HS-27A (cell line): ENCODE data around the gene GPR107.
A peak's percentile ranks its signal among the peaks of the same experiment; 100 is the strongest.

ENCODE experiments used
- DNase-seq: peaks from one replicate; pipeline ENCODE4 v3.0.0-alpha.2; 2012; ENCODE audit warnings: low read depth, missing footprints

The GPR107 gene

GRCh38 chr9:130137081-130137640, 83.5 kb downstream of the GPR107 start:
- DNase-seq, result no peak

- DNase-seq, result no peak
These were observed 84.0 kb downstream of the GPR107 start for GRCh38 chr9:130137641-130138081.

DNA sequence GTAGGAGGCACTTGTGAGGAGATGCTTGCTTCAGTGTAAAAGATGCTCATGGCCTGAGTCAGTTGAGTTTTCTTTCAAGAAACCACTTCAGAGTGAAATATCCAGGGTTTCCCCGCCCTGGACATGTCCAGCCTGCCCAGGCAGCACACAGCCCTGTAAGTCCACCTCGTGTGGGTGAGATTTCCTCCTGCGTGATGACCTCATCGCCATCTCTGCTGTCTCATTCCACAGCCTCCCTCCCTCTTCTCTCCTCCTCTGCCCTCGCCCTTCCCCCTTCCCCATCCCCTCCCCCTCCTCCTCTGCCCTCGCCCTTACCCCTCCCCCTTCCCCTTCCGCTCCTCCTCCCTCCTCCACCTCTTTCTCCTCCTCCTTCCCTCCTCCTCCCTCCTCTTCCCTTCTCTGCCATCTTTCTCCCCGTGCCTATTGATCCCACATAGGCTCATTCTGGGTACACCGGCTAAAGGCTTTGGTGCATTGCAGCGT, 84.5 kb downstream of the GPR107 start:
- DNase-seq, result peak; percentile 29

DNA sequence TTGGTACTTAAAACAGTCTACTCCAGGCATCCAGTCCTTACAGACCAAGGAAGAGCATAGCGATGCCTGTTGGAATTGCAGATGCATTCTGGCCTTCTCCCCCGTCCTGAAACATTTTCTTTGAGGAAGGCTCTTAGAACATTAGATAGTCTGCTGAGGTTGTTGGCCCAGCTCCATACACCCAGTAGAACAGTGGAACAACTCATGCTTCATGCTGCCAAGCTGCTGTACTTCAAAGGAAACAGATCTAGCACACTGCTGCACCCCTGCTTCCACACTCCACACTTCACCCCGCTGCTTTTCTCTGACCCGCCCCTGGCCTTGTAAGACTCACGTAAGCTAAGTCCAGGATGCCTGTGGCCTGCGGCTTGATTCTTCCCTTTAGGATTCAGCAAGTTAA, 85.1 kb downstream of the GPR107 start:
- DNase-seq, result no peak

- no peak for DNase-seq
These were observed 85.5 kb downstream of the GPR107 start for GRCh38 chr9:130139251-130139650.

- no peak for DNase-seq
These were observed 87.0 kb downstream of the GPR107 start for GRCh38 chr9:130140706-130141105.

DNA sequence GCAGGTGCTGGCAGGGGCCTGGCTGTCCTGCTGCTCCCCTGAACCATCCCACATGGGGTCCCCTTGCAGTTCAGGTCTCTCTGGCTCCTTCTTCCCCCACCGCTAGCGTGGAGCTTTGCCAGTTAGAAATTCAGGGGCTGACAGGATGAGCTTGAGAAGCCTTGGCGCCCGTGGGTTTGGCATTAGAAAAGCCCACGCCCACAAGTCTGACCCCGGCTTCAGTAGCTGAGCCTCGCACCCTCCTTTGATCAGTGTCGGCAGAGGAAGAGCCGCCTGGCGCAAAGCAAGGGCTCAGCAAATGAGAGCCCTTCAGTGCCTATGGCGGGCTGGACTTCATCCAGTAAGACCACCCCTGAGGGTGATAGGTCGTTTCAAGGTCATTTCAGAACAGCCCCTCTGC, 88.3 kb downstream of the GPR107 start:
- DNase-seq, result no peak

DNA sequence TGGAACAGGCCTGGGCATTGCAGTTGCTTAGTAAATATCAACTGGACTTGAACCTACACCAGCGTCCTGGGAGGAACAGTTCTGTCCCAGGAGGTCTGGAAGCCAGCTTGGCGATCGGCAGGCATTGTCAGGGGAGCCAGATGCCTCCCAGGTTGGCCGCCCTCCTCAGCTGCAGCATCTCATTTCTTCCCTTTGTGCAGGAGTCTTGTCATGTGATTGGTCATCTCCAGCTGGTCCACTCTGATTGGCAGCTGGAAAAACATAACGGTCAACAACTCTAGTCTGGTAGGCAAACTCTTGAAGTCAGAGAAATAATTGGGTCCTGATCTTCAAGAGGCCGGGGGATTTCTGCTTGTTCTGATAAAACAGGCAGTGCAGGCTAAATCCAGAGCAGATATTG, 88.9 kb downstream of the GPR107 start:
- DNase-seq, result no peak

DNA sequence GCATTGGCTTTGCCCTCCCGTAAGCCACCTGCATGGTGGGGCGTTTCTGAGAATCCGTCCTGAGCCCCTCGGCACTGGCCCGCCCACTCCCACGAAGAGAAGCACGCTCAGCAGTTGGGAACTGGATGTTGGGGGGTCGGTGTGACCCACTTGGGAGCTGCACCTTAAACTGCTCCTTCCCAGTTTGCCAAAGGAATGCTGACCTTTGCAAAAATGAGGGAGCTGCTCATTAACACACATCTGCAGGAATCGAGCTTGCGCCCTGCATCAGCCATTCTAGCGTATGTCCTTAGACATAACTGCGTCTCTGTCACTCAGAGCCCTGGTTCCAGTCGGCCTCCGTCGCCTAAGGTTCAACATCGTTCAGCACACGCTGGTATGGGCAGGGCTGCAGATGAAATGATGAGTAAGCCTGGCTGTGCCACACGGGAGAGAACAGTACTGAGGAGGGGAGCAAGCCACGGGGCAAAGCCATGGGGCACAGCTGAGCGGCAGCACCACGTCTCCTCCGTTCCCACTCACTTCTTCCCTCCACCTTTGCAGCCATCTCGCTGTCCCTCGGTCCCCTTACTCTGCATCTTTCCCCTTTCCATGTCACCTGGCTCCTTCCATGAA, 89.7 kb downstream of the GPR107 start:
- no peak for DNase-seq

- DNase-seq, result no peak
These were observed 90.3 kb downstream of the GPR107 start for GRCh38 chr9:130143958-130144366.

GRCh38 chr9:130144703-130145102, 91.0 kb downstream of the GPR107 start:
- DNase-seq, result no peak

GRCh38 chr9:130145658-130146057, 92.0 kb downstream of the GPR107 start:
- DNase-seq, result no peak

DNA sequence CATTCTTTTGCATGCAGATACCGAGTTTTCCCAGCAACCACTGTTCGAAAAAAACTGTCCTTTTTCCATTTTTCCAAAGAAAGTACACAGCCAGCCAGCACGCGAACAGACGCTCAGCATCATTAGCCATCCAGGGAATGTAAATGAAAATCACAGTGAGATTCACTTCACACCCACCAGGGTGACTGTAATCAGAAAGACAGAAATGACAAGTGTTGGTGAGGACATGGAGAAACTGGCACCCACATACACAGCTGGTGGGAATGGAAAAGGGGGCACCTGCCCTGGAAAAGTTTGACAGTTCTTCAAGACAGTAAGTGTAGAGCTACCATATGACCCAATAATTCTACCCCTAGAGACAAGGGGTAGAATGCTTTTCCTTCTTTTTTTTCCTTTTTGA, 93.5 kb downstream of the GPR107 start:
- DNase-seq, result no peak

DNA sequence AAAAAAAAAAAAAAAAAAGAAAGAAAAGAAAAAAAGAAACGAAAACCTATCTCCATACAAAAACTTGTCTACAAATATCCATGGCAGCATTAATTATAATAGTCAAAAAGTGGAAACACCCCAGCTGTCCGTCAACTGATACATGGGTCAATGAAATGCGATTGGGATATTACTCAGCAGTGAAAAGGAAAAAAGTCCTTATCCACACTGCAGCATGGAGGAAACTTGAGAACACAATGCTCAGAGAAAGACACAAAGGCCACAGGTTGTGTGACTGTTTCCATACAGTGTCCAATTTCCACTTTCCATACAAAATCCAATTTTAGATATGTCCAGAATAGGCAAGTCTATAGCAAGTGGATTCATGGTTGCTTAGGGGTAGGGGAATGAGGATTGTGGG, 94.2 kb downstream of the GPR107 start:
- no peak for DNase-seq

- no peak for DNase-seq
These were observed 95.3 kb downstream of the GPR107 start for GRCh38 chr9:130149031-130149430.

GRCh38 chr9:130149654-130150286, 96.1 kb downstream of the GPR107 start:
- DNase-seq, result no peak

DNA sequence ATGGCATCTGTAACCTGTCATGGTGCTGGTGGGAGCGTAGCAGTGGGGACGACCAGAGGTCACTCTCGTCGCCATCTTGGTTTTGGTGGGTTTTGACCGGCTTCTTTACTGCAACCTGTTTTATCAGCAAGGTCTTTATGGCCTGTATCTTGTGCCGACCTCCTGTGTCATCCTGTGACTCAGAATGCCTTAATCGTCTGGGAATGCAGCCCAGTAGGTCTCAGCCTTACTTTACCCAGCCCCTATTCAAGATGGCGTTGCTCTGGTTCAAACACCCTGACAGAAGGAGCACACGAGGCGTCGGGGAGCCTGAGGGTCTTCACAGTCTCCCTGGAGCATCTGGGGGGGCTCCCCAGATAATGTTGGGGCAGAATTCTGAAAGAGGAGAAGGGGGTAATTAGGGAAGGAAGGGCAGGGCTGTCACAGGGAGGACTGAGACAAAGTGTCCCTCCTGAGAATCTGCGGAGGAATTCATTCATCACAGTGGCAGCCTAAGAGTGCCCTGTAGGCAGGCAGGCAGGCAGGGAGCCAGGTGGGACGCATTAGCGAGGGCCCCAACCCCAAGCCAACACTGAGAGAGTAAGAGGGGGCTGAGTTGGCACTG, 97.2 kb downstream of the GPR107 start:
- no peak for DNase-seq

- no peak for DNase-seq
These were observed 101.1 kb downstream of the GPR107 start for GRCh38 chr9:130154816-130155215.

- no peak for DNase-seq
These were observed 101.9 kb downstream of the GPR107 start for GRCh38 chr9:130155647-130156046.

GRCh38 chr9:130156672-130157071, 103.0 kb downstream of the GPR107 start:
- DNase-seq, result no peak

- DNase-seq, result no peak
These were observed 103.4 kb downstream of the GPR107 start for GRCh38 chr9:130157079-130157478.

DNA sequence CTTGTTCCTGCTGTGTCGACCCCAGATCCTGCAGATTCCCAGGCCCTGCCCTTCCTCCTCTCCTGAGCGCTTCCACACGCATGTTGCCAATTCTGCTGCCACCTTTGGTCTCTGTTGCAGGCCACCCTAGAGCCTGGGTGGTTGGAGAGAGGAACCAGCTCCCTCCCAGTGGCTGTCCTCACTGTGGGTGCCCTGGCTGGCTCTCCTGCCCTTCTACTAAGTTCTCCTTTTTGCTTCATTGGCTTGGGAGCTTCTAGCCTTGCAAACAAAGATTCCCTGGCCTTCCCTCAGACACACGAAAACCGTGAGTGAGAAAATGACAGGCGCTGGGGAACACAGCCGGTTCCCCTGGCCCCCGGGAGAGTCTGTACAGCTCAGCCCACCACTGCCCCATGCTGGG, 104.3 kb downstream of the GPR107 start:
- DNase-seq, result no peak

- no peak for DNase-seq
These were observed 105.4 kb downstream of the GPR107 start for GRCh38 chr9:130159057-130159456.
